Activated CD8-positive, alpha-beta T cell treated with anti-CD3 and anti-CD28 coated beads for 36 hours (primary cell): ENCODE data around the gene SEMA5B. TPM values are rescaled to one million over a fixed set of nuclear protein-coding genes. Genes with fewer than 3 reads are reported as not detected.

Experiments used
- ATAC-seq: fragments of 200-7000 bp; cut with Tn5 transposase; one replicate; pipeline ENCODE4 v1.10.0; 2021; ENCODE audit warnings: mild to moderate bottlenecking, moderate library complexity
- CTCF ChIA-PET: fragments of 350-600 bp; sonication (Branson Sonifier 250); formaldehyde crosslinking; loops from one replicate; lab custom pipeline; 2021; ENCODE audit warnings: antibody characterized with exemption; lab: Charles Lee
- POLR2A ChIA-PET: fragments of 350-600 bp; sonication (Branson Sonifier 250); formaldehyde crosslinking; loops from one replicate; lab custom pipeline; 2021; ENCODE audit warnings: antibody characterized with exemption; lab: Charles Lee
- DNase-seq: peaks from one replicate; pipeline ENCODE4 v3.0.0-alpha.2; 2020
- H3K27ac Mint-ChIP-seq: one replicate; pipeline ENCODE4 v1.8.0; 2021; ENCODE audit warnings: mild to moderate bottlenecking, mixed read lengths
- H3K27me3 Mint-ChIP-seq: one replicate; pipeline ENCODE4 v1.8.0; 2021; ENCODE audit warnings: mixed read lengths
- H3K36me3 Mint-ChIP-seq: one replicate; pipeline ENCODE4 v1.8.0; 2021; ENCODE audit warnings: low read depth, mixed read lengths
- H3K4me1 Mint-ChIP-seq: one replicate; pipeline ENCODE4 v1.8.0; 2021; ENCODE audit warnings: low read depth, mixed read lengths
- H3K4me3 Mint-ChIP-seq: one replicate; pipeline ENCODE4 v1.8.0; 2021; ENCODE audit warnings: mild to moderate bottlenecking, moderate library complexity, mixed read lengths
- H3K9me3 Mint-ChIP-seq: one replicate; pipeline ENCODE4 v1.8.0; 2021; ENCODE audit warnings: mixed read lengths
- intact Hi-C: fragments of 100-400 bp; cut with micrococcal nuclease; formaldehyde crosslinking; loops from one replicate; pipeline ENCODE4 v1.10.0; 2022
- total RNA-seq, 2 experiments: library from RNA; stranded (reverse); gene quantifications; one replicate each; pipeline ENCODE4 v1.2.3, GENCODE V29; 2021
- TF ChIP-seq, protein P1 (sequence below): fragments of 200-600 bp; IDR thresholded peaks from one replicate; pipeline ENCODE4 v1.8.0; 2022; ENCODE audit warnings: antibody characterized with exemption, mild to moderate bottlenecking

The SEMA5B gene
- total RNA-seq, 2 experiments from 2014 or later = not detected

DNA sequence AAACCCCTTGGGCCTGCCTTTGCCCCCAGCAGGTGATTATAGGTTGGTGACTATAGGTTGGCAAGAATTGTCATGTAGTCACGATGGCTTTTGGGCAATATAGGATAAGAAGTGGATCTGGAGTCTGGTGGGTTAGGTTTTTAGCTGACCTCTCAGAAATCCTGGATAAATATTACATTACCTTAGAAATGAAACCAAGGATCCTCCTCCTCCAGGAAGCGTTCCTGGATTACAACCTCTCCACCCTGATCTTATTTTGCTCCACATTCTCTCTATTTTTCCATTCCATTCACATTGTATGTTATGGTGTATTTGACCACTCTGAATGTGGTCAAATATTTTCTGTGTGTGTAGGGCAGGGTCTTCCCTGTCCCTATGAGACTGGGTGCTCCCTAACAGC, 82.3 kb downstream of the SEMA5B start:
- peaks cover 9% of the 10 kb centered on the region for H3K4me1 Mint-ChIP-seq
- CTCF ChIA-PET = interaction anchor here (1.6 kb wide), 1 partner anchor 24 kb away, joined by 4 read pairs; no protein-coding TSS in a partner anchor
- POLR2A ChIA-PET = no interaction called here
- ATAC-seq = no peak
- H3K9me3 Mint-ChIP-seq = no peaks in the 10 kb centered on the region
- TF ChIP-seq, protein P1, sequence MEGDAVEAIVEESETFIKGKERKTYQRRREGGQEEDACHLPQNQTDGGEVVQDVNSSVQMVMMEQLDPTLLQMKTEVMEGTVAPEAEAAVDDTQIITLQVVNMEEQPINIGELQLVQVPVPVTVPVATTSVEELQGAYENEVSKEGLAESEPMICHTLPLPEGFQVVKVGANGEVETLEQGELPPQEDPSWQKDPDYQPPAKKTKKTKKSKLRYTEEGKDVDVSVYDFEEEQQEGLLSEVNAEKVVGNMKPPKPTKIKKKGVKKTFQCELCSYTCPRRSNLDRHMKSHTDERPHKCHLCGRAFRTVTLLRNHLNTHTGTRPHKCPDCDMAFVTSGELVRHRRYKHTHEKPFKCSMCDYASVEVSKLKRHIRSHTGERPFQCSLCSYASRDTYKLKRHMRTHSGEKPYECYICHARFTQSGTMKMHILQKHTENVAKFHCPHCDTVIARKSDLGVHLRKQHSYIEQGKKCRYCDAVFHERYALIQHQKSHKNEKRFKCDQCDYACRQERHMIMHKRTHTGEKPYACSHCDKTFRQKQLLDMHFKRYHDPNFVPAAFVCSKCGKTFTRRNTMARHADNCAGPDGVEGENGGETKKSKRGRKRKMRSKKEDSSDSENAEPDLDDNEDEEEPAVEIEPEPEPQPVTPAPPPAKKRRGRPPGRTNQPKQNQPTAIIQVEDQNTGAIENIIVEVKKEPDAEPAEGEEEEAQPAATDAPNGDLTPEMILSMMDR = no peak
- intact Hi-C loops = loop anchor here (10.0 kb wide), 1 partner anchor 80 kb away; the partner anchor contains the start of gene SEMA5B
- H3K4me3 Mint-ChIP-seq = no peak overlapping the region
- DNase-seq = no peak
- H3K36me3 Mint-ChIP-seq = no peaks in the 10 kb centered on the region
- no peak overlapping the region for H3K27ac Mint-ChIP-seq
- H3K27me3 Mint-ChIP-seq = peaks cover 2% of the 10 kb centered on the region

- intact Hi-C loops = loop anchor here (10.0 kb wide), 1 partner anchor 80 kb away; the partner anchor contains the start of gene SEMA5B
- CTCF ChIA-PET = no interaction called here
These were observed 82.8 kb downstream of the SEMA5B start for GRCh38 chr3:122944671-122945161.

DNA sequence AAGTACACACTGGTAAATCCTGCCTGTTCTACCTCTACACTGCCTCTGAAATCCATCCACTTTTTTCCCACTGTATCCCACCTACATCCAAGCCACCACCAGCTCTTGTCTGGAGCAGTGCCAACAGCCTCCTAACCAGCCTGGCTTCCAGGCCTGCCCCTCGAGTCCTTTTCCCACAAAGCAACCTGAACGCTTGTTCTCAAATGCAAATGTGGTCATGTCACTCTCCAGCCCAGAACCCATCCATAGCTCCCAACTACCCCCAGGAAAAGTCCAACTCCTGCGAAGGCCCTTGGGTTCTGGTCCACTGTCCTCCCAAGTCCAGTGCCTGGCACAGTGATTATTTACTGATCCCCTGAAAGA, 83.8 kb downstream of the SEMA5B start:
- Mint-ChIP-seq H3K36me3 (no peaks in the 10 kb centered on the region), H3K9me3 (no peaks in the 10 kb centered on the region), H3K27ac (no peak overlapping the region), H3K4me1 (peaks cover 9% of the 10 kb centered on the region), H3K4me3 (no peak overlapping the region), H3K27me3 (peaks cover 2% of the 10 kb centered on the region)
- no peak for ATAC-seq
- intact Hi-C loops = loop anchor here (10.0 kb wide), 1 partner anchor 81 kb away; the partner anchor contains the start of gene SEMA5B
- DNase-seq = no peak
- ChIA-PET CTCF (interaction anchor here (0.8 to 4.2 kb wide), 6 partner anchors 9 to 134 kb away, joined by 3 to 38 read pairs (median 4); partner anchors contain the start of gene SEMA5B), POLR2A (no interaction called here)
- TF ChIP-seq, protein P1 = no peak

More at GRCh38 chr3:122944671-122945161, 82.8 kb downstream of the SEMA5B start:
- ATAC-seq = no peak
- no peaks in the 10 kb centered on the region for H3K9me3 Mint-ChIP-seq
- POLR2A ChIA-PET = no interaction called here
- no peaks in the 10 kb centered on the region for H3K36me3 Mint-ChIP-seq
- no peak for DNase-seq
- TF ChIP-seq, protein P1 = no peak
- no peak overlapping the region for H3K4me3 Mint-ChIP-seq
- peaks cover 2% of the 10 kb centered on the region for H3K27me3 Mint-ChIP-seq
- no peak overlapping the region for H3K27ac Mint-ChIP-seq
- peaks cover 9% of the 10 kb centered on the region for H3K4me1 Mint-ChIP-seq

GRCh38 chr3:122942937-122943827, 84.4 kb downstream of the SEMA5B start:
- intact Hi-C loops = loop anchor here (10.0 kb wide), 1 partner anchor 82 kb away; the partner anchor contains the start of gene SEMA5B
- POLR2A ChIA-PET = no interaction called here
- ATAC-seq = no peak

More at GRCh38 chr3:122942937-122943827, 84.4 kb downstream of the SEMA5B start:
- Mint-ChIP-seq H3K4me3 (no peak overlapping the region), H3K4me1 (peaks cover 9% of the 10 kb centered on the region), H3K27ac (no peak overlapping the region), H3K36me3 (no peaks in the 10 kb centered on the region), H3K9me3 (no peaks in the 10 kb centered on the region), H3K27me3 (peaks cover 3% of the 10 kb centered on the region)
- peak; percentile 50 for DNase-seq
- TF ChIP-seq, protein P1 = peak; percentile 70
- CTCF ChIA-PET = interaction anchor here (0.6 to 4.2 kb wide), 19 partner anchors 9 to 313 kb away, joined by 3 to 38 read pairs (median 3); partner anchors contain the start of gene SEMA5B
